ENCODE results near the gene PARP3.

Gene PARP3

GRCh38 chr3:51949121-51949520 lies 7.0 kb downstream of the PARP3 start:
- no peak for DNase-seq

- no peak for DNase-seq
Observed at GRCh38 chr3:51950899-51951298, 8.7 kb downstream of the PARP3 start.

GRCh38 chr3:51953445-51953844 lies 11.3 kb downstream of the PARP3 start:
- no peak for DNase-seq

GRCh38 chr3:51954105-51954504 lies 11.9 kb downstream of the PARP3 start:
- DNase-seq = no peak

- no peak for DNase-seq
Observed at GRCh38 chr3:51954713-51955112, 12.6 kb downstream of the PARP3 start.

- DNase-seq = no peak
Observed at GRCh38 chr3:51955175-51955892, 13.2 kb downstream of the PARP3 start, which contains the start of gene GPR62. TSS of gene GPR62 (plus strand) at chr3:51955381. CDS start at chr3:51955653, 272 bp downstream.

- DNase-seq = peak; percentile 58
Observed at GRCh38 chr3:51955893-51956770, 14.0 kb downstream of the PARP3 start.

GRCh38 chr3:51957520-51958205 lies 15.5 kb downstream of the PARP3 start:
- no peak for DNase-seq

GRCh38 chr3:51958603-51959521 lies 16.7 kb downstream of the PARP3 start:
- DNase-seq = no peak

- no peak for DNase-seq
Observed at GRCh38 chr3:51959651-51960050, 17.5 kb downstream of the PARP3 start.

GRCh38 chr3:51960386-51960785 lies 18.2 kb downstream of the PARP3 start:
- no peak for DNase-seq

GRCh38 chr3:51961011-51961410 lies 18.8 kb downstream of the PARP3 start:
- DNase-seq = no peak

GRCh38 chr3:51961602-51962569 lies 19.7 kb downstream of the PARP3 start:
- DNase-seq = no peak

GRCh38 chr3:51962854-51963530 lies 20.8 kb downstream of the PARP3 start:
- DNase-seq = no peak

GRCh38 chr3:51963951-51964451 lies 21.8 kb downstream of the PARP3 start:
- DNase-seq = no peak

GRCh38 chr3:51964521-51964920 lies 22.4 kb downstream of the PARP3 start:
- DNase-seq = no peak

GRCh38 chr3:51966016-51966415 lies 23.9 kb downstream of the PARP3 start:
- DNase-seq = no peak

GRCh38 chr3:51966486-51966885 lies 24.3 kb downstream of the PARP3 start:
- no peak for DNase-seq

GRCh38 chr3:51966922-51967383 lies 24.8 kb downstream of the PARP3 start:
- no peak for DNase-seq
